Mesendoderm (in vitro differentiated cells): ENCODE results near the gene DUOXA1.

Experiments used
- DNase-seq: peaks from one replicate; pipeline ENCODE4 v3.0.0; 2013
- H2AK5ac ChIP-seq: 2 replicates; pipeline ENCODE4 v1.6.1; 2013; ENCODE audit warnings: low read length, inconsistent platforms
- H2BK120ac ChIP-seq: 2 replicates; pipeline ENCODE4 v1.6.1; 2013; ENCODE audit warnings: low read depth, mild to moderate bottlenecking, low read length, moderate library complexity, mixed read lengths
- H2BK15ac ChIP-seq: replicated peaks from 2 replicates; pipeline ENCODE4 v1.6.1; 2013; ENCODE audit warnings: low read depth, mild to moderate bottlenecking, moderate library complexity
- H2BK5ac ChIP-seq: 2 replicates; pipeline ENCODE4 v1.6.1; 2013; ENCODE audit warnings: low read length, inconsistent platforms
- H3K18ac ChIP-seq: 2 replicates; pipeline ENCODE4 v1.6.1; 2013; ENCODE audit warnings: mild to moderate bottlenecking, low read length, mixed read lengths
- H3K23ac ChIP-seq: one replicate; pipeline ENCODE4 v1.6.1; 2013; ENCODE audit warnings: low read length
- H3K27ac ChIP-seq: 2 replicates; pipeline ENCODE4 v1.5.1; 2013; ENCODE audit warnings: low read depth, mild to moderate bottlenecking, inconsistent platforms, low read length, moderate library complexity
- H3K27me3 ChIP-seq: 2 replicates; pipeline ENCODE4 v1.6.1; 2013; ENCODE audit warnings: low read length, control low read depth, mild to moderate bottlenecking, inconsistent platforms; ENCODE audit not compliant: insufficient read depth, poor library complexity
- H3K36me3 ChIP-seq: 2 replicates; pipeline ENCODE4 v1.6.1; 2013; ENCODE audit warnings: low read length, inconsistent platforms; ENCODE audit not compliant: control insufficient read depth, insufficient read depth
- H3K4ac ChIP-seq: one replicate; pipeline ENCODE4 v1.6.1; 2013; ENCODE audit warnings: low read depth, mild to moderate bottlenecking, low read length, moderate library complexity
- H3K4me1 ChIP-seq: 2 replicates; pipeline ENCODE4 v1.6.1; 2013; ENCODE audit warnings: low read depth, low read length, inconsistent platforms; ENCODE audit not compliant: control insufficient read depth
- H3K4me2 ChIP-seq: 2 replicates; pipeline ENCODE4 v1.6.1; 2013; ENCODE audit warnings: low read length
- H3K4me3 ChIP-seq: 2 replicates; pipeline ENCODE4 v1.5.1; 2013; ENCODE audit warnings: mild to moderate bottlenecking, low read length
- H3K56ac ChIP-seq: one replicate; pipeline ENCODE4 v1.6.1; 2013; ENCODE audit warnings: low read length
- H3K79me1 ChIP-seq: 2 replicates; pipeline ENCODE4 v1.6.1; 2013; ENCODE audit warnings: low read length, inconsistent platforms
- H3K79me2 ChIP-seq: 2 replicates; pipeline ENCODE4 v1.6.1; 2013; ENCODE audit warnings: mild to moderate bottlenecking, low read length; ENCODE audit not compliant: control insufficient read depth, insufficient read depth
- H3K9ac ChIP-seq: 2 replicates; pipeline ENCODE4 v1.6.1; 2013; ENCODE audit warnings: low read length, inconsistent platforms
- H4K5ac ChIP-seq: one replicate; pipeline ENCODE4 v1.6.1; 2013; ENCODE audit warnings: low read length
- H4K8ac ChIP-seq: one replicate; pipeline ENCODE4 v1.6.1; 2013; ENCODE audit warnings: low read depth, mild to moderate bottlenecking, control low read depth, low read length, moderate library complexity
- WGBS: extraction: QIAGEN DNeasy Blood & Tissue Kit; methylation state at CpG from one replicate; pipeline ENCODE4 v1.1.7; 2013; ENCODE audit warnings: low lambda C conversion rate, missing lambda C conversion rate; ENCODE audit not compliant: insufficient coverage; ENCODE audit errors: extremely low coverage; 5-methylcytosine and 5-hydroxymethylcytosine counted together

The DUOXA1 gene

DNA sequence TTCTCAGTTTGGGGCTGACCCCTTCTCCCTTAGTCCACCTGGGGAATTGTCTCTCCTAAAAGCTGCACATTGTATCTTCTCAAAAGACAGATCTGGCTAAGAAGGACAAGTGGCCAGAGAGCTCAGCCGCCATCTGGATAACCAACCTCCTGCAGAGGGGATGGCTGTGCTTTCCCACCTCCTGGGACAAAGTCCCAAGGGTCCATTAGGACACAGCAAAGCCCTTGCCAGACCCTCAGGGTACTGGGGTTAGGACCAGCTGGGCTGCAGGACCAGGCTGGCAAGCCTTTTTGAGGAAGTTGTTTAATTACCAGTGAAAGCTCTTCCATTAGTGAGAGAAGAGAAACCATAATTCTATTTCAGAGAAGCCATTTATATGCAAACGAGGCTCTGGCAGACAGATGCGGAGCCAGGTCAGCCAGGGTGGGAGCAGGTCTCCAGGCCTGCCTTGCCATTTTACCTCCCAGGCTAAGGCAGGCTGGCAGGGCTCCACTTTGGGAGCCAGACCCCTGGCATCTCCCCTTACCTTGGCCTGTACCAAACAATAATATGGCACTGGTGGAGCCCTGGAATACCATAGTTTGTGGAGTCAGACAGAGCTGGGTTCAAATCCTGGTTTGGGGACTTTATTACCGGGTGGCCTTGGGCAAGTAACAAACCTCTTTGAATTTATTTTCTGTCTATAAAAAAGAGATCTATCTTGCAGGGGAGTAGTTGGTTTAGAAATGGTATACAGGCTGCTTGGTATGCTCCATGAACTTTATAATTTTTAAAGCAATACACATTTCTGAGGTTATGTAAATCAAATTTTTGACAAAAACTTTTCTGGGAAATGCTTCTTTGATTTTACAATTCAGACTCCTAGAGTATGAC lies 40.2 kb upstream of the DUOXA1 start:
- Histone ChIP-seq H3K56ac (no peak overlapping the region), H3K36me3 (no peaks in the 10 kb centered on the region), H2BK15ac (no peak overlapping the region), H2AK5ac (no peak overlapping the region), H3K27ac (no peak overlapping the region), H3K18ac (no peak overlapping the region), H3K79me2 (no peaks in the 10 kb centered on the region), H3K4me2 (no peak overlapping the region), H3K4me3 (no peak overlapping the region), H4K5ac (no peak overlapping the region), H3K9ac (no peak overlapping the region), H2BK5ac (no peak overlapping the region), H2BK120ac (no peak overlapping the region), H3K4me1 (peaks cover 6% of the 10 kb centered on the region), H3K4ac (no peak overlapping the region), H3K23ac (no peak overlapping the region), H4K8ac (no peak overlapping the region), H3K79me1 (no peaks in the 10 kb centered on the region), H3K27me3 (no peaks in the 10 kb centered on the region)
- no CpG with 5 or more reads among the region's 4 CpGs for WGBS
- DNase-seq: no peak

DNA sequence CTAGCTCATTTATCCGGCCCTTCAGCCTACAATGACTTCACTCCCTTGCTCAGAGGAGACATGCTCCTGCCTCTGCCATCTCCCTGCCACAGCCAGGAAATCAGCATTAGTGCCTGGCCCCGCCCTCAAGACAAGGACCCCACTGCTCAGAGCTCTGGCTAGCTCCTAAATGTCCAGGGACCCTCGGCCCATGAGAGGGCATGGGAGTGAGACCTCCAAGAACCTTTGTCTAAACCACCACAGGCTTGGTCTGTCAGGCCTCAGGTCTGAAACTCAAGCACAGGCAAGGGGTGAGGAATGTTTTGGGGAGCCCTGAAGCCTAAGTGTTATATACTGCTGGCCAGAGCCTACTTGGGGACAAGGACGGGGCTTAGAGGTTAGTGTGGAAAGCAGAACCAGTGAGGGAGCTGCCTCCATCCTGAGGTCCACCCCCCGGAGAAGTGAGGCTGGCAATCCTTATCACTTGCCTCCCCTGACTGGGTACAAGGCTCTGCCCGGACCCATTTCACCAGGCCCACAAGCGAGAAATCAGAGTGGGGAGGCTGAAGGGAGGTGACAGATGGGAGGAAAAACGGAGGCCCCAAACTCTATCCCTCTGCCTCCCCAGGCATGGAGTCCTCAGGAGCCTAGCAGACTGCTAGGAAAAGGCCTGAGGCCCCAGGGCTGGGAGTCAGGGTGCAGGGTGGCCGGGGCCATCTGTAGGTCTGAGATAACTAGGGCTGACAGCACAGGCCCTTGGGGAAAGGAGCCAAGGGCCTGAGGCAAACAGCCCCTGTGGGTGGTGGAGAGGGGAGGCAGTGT lies 39.3 kb upstream of the DUOXA1 start:
- no peak overlapping the region for H3K23ac ChIP-seq
- no peak overlapping the region for H3K4me2 ChIP-seq
- peak overlapping the region; percentile 15 for H3K56ac ChIP-seq
- H2BK120ac ChIP-seq: no peak overlapping the region
- H3K27ac ChIP-seq: no peak overlapping the region
- no peak overlapping the region for H4K8ac ChIP-seq
- no peak overlapping the region for H3K9ac ChIP-seq
- no peak overlapping the region for H2BK5ac ChIP-seq
- peaks cover 6% of the 10 kb centered on the region for H3K4me1 ChIP-seq
- no peaks in the 10 kb centered on the region for H3K27me3 ChIP-seq
- H4K5ac ChIP-seq: no peak overlapping the region
- no CpG with 5 or more reads among the region's 9 CpGs for WGBS
- no peak for DNase-seq
- no peak overlapping the region for H2BK15ac ChIP-seq
- no peaks in the 10 kb centered on the region for H3K36me3 ChIP-seq
- no peaks in the 10 kb centered on the region for H3K79me1 ChIP-seq
- H3K18ac ChIP-seq: no peak overlapping the region
- no peak overlapping the region for H2AK5ac ChIP-seq
- no peak overlapping the region for H3K4me3 ChIP-seq
- H3K79me2 ChIP-seq: no peaks in the 10 kb centered on the region
- no peak overlapping the region for H3K4ac ChIP-seq

DNA sequence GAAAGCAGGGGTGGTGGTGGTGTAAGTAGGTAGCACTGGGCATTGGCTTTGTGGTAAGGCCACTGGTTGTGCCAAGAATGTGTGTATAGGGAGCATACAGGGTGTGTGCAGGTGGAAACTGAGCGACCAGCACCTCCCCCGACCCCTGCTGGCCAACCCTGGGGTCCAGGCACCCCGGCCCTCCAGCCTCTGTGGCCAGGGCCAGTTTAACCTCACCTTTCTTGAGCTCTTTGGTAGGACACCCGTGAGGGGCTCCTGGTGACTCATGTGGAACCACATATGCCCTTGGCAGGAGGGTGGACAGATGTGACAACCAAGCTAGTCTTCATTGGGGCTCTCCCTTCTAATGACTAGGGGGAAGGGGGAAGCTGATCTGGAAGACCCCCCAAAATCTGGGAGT lies 38.6 kb upstream of the DUOXA1 start:
- DNase-seq: no peak
- WGBS: no CpG with 5 or more reads among the region's 4 CpGs
- Histone ChIP-seq H4K8ac (no peak overlapping the region), H3K79me2 (no peaks in the 10 kb centered on the region), H4K5ac (no peak overlapping the region), H3K56ac (peak overlapping the region; percentile 7), H3K9ac (no peak overlapping the region), H3K79me1 (no peaks in the 10 kb centered on the region), H3K36me3 (no peaks in the 10 kb centered on the region), H3K4me3 (no peak overlapping the region), H2BK5ac (no peak overlapping the region), H3K4ac (no peak overlapping the region), H3K4me2 (no peak overlapping the region), H2BK120ac (no peak overlapping the region), H3K27ac (no peak overlapping the region), H3K18ac (no peak overlapping the region), H3K23ac (no peak overlapping the region), H3K27me3 (no peaks in the 10 kb centered on the region), H2BK15ac (no peak overlapping the region), H3K4me1 (peaks cover 6% of the 10 kb centered on the region), H2AK5ac (no peak overlapping the region)

DNA sequence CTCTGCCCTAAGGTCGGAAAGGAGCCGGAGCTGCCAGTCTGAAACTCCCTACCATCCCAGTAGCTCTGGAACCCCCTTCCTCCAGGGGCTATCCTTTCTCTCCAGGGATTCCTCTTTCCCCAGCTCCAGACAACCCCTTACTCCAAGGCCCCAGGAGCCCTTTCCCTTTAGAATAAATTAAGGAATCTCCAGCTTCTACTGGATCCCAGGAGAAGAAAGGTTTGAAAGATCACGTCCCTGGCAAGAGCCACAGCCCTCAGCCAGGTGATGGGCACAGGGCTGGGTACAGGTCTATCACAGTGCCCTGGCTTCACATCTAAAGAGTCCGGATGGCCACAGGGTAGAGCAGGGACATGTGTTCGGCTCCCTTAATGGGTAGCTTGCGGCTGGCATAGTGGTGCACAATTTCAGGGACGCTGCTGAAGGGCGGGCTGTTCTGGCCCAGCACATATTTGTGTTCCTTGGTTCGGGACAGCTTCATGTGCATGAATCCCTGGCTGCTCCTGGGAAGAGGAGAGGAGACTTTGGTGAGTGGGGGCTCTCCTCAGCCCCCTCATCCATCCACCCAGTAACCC lies 38.0 kb upstream of the DUOXA1 start:
- Histone ChIP-seq H4K8ac (no peak overlapping the region), H3K9ac (peak overlapping the region; percentile 86), H2AK5ac (peak overlapping the region; percentile 6), H4K5ac (no peak overlapping the region), H3K36me3 (no peaks in the 10 kb centered on the region), H3K23ac (no peak overlapping the region), H3K4me3 (no peak overlapping the region), H2BK5ac (no peak overlapping the region), H3K27ac (no peak overlapping the region), H2BK120ac (no peak overlapping the region), H3K56ac (peak overlapping the region; percentile 94), H3K4me1 (peaks cover 6% of the 10 kb centered on the region), H2BK15ac (no peak overlapping the region), H3K79me1 (no peaks in the 10 kb centered on the region), H3K18ac (peak overlapping the region; percentile 78), H3K79me2 (no peaks in the 10 kb centered on the region), H3K4me2 (no peak overlapping the region), H3K4ac (no peak overlapping the region), H3K27me3 (no peaks in the 10 kb centered on the region)
- DNase-seq: no peak
- WGBS: no CpG with 5 or more reads among the region's 9 CpGs

DNA sequence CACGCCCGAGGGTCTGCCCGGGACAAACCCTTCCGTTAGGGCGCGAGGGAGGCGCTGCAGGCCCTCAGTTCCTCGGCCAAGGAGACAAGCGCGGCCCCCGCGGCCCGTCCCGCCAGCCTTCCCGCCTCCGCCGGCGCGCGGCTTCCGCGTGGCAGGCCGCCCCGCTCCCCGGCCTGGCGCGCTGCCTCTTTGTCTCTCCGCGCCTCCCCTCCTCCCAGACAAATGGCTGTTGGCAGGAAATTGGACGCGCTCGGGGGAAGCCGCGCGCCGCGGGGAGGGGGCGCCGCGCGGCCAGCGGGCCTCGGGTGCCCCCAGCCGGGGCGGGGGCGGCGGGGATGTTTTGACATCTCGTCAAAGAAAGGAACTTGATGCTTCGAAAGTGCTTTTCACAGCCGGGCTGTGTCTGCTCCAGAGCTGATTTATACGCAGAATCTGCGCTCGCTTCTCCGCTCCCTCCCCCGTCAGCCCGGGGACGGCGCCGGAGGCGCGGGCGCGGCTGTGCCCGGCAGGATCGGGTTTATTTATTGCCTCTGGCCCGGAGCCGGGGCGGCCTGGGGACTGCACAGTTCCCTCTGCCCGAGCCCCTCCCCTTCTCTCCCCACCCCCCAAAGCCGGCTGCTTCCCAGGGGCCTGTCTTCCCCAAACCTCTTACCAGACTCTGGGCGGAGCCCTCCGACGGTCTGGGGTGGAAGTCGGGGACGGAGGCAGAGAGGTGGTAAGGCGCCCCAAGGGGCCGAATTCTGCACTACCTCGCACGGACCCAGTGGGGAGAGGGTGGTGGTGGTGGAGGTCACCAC lies 37.4 kb upstream of the DUOXA1 start:
- Histone ChIP-seq H3K79me2 (no peaks in the 10 kb centered on the region), H2BK120ac (peak overlapping the region; percentile 32), H3K27ac (peak overlapping the region; percentile 94), H3K23ac (peak overlapping the region; percentile 24), H3K4me1 (peaks cover 6% of the 10 kb centered on the region), H3K56ac (peak overlapping the region; percentile 94), H3K4ac (peak overlapping the region; percentile 91), H4K8ac (peak overlapping the region; percentile 65), H3K27me3 (no peaks in the 10 kb centered on the region), H3K36me3 (no peaks in the 10 kb centered on the region), H2BK5ac (peak overlapping the region; percentile 20), H3K4me2 (peak overlapping the region; percentile 67), H3K79me1 (no peaks in the 10 kb centered on the region), H3K9ac (peak overlapping the region; percentile 86), H2BK15ac (no peak overlapping the region), H3K4me3 (peak overlapping the region; percentile 68), H2AK5ac (no peak overlapping the region), H4K5ac (no peak overlapping the region), H3K18ac (peak overlapping the region; percentile 78)
- peak; percentile 95 for DNase-seq
- WGBS: no CpG with 5 or more reads among the region's 79 CpGs
